Ecto neural progenitor cell (in vitro differentiated cells): ENCODE data around the gene INHBE.
"Not testable (repeated sequence)": the region's sequence is repeated elsewhere in the genome, so short reads cannot be mapped to it uniquely, and the experiment has no call there.

Experiments
- DNase-seq: peaks from one replicate; pipeline ENCODE4 v3.0.0-alpha.2; 2018; ENCODE audit warnings: low spot score

The INHBE gene

GRCh38 chr12:57454566-57455373 is at the start of gene INHBE:
TSS of gene INHBE (plus strand) at chr12:57455307. CDS start at chr12:57455537, 230 bp downstream.
- DNase-seq = peak; percentile 89

- no peak for DNase-seq
Observed at GRCh38 chr12:57410534-57410933, 44.6 kb upstream of the INHBE start.

- not testable (repeated sequence) for DNase-seq
Observed at GRCh38 chr12:57414160-57414559, 40.9 kb upstream of the INHBE start.

- no peak for DNase-seq
Observed at GRCh38 chr12:57415088-57415487, 40.0 kb upstream of the INHBE start.

GRCh38 chr12:57416039-57416996 is 38.8 kb upstream of the INHBE start:
- DNase-seq = no peak

- no peak for DNase-seq
Observed at GRCh38 chr12:57418255-57418654, 36.9 kb upstream of the INHBE start.

- DNase-seq = no peak
Observed at GRCh38 chr12:57419495-57419894, 35.6 kb upstream of the INHBE start.

- no peak for DNase-seq
Observed at GRCh38 chr12:57420482-57420881, 34.6 kb upstream of the INHBE start.

GRCh38 chr12:57426948-57427347 is 28.2 kb upstream of the INHBE start:
- not testable (repeated sequence) for DNase-seq

GRCh38 chr12:57428965-57429364 is 26.1 kb upstream of the INHBE start:
- no peak for DNase-seq

GRCh38 chr12:57429473-57430111 is 25.5 kb upstream of the INHBE start:
- no peak for DNase-seq

GRCh38 chr12:57430112-57430930 is 24.8 kb upstream of the INHBE start:
- peak; percentile 85 for DNase-seq

- DNase-seq = peak; percentile 99
Observed at GRCh38 chr12:57430931-57431566, 24.1 kb upstream of the INHBE start, which contains the start of gene R3HDM2. TSS of gene R3HDM2 (minus strand) at chr12:57431043. CDS start at chr12:57310428, 120,615 bp downstream.

GRCh38 chr12:57431654-57432188 is 23.4 kb upstream of the INHBE start:
- DNase-seq = no peak

- no peak for DNase-seq
Observed at GRCh38 chr12:57433370-57433769, 21.7 kb upstream of the INHBE start.

GRCh38 chr12:57434517-57435223 is 20.4 kb upstream of the INHBE start, which contains the start of gene INHBC:
TSS of gene INHBC (plus strand) at chr12:57434784. CDS start at chr12:57434887, 103 bp downstream.
- no peak for DNase-seq

- no peak for DNase-seq
Observed at GRCh38 chr12:57435293-57435692, 19.8 kb upstream of the INHBE start.

GRCh38 chr12:57438400-57438799 is 16.7 kb upstream of the INHBE start:
- DNase-seq = no peak

- DNase-seq = no peak
Observed at GRCh38 chr12:57439762-57440266, 15.3 kb upstream of the INHBE start.
